Hepatocyte (in vitro differentiated cells): ENCODE results near the gene LYRM9.

Experiments
- EZH2 ChIP-seq: fragments of 200-600 bp; sonication (generic); IDR thresholded peaks from 2 replicates; pipeline ENCODE4 v1.6.1; 2016; ENCODE audit warnings: antibody characterized with exemption, mild to moderate bottlenecking, borderline replicate concordance
- EZH2phosphoT487 ChIP-seq: fragments of 200-600 bp; sonication (generic); IDR thresholded peaks from one replicate; pipeline ENCODE4 v1.6.1; 2018; ENCODE audit warnings: antibody characterized with exemption, mild to moderate bottlenecking, low read depth, moderate library complexity; ENCODE audit not compliant: unreplicated experiment, severe bottlenecking
- TF ChIP-seq, protein P1 (sequence below): fragments of 200-600 bp; sonication (generic); IDR thresholded peaks from 2 replicates; pipeline ENCODE4 v1.5.1; 2016; ENCODE audit warnings: antibody characterized with exemption, mild to moderate bottlenecking; ENCODE audit not compliant: poor library complexity

DNA sequence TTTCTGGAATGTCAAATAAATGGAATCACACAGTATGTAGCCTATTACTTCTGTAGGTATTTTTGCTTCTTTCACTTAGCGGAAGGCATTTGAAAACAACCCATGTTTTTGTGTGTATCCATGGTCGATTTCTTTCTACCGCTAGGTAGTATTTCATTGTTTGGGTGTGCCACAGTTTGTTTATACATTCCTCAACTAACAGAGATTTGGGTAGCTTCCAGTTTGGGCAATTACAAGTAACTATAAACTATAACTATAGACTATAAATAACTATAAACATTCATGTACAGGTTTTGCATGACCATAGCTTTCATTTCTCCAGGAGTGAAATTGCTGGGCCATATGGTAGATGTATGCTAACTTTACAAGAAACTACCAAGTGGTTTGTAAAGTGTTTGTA is 40.1 kb downstream of the LYRM9 start:
- TF ChIP-seq, protein P1, sequence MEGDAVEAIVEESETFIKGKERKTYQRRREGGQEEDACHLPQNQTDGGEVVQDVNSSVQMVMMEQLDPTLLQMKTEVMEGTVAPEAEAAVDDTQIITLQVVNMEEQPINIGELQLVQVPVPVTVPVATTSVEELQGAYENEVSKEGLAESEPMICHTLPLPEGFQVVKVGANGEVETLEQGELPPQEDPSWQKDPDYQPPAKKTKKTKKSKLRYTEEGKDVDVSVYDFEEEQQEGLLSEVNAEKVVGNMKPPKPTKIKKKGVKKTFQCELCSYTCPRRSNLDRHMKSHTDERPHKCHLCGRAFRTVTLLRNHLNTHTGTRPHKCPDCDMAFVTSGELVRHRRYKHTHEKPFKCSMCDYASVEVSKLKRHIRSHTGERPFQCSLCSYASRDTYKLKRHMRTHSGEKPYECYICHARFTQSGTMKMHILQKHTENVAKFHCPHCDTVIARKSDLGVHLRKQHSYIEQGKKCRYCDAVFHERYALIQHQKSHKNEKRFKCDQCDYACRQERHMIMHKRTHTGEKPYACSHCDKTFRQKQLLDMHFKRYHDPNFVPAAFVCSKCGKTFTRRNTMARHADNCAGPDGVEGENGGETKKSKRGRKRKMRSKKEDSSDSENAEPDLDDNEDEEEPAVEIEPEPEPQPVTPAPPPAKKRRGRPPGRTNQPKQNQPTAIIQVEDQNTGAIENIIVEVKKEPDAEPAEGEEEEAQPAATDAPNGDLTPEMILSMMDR: no peak
- TF ChIP-seq EZH2 (no peak), EZH2phosphoT487 (no peak)
